ENCODE results near the gene TPRN. TPM values are rescaled to one million over a fixed set of nuclear protein-coding genes. Genes with fewer than 3 reads are reported as not detected.

The TPRN gene
- total and polyA plus RNA-seq, 2 donors (not counting 1 experiment from before 2014, with no cell fraction given) = 1.6 to 5.8 TPM

DNA sequence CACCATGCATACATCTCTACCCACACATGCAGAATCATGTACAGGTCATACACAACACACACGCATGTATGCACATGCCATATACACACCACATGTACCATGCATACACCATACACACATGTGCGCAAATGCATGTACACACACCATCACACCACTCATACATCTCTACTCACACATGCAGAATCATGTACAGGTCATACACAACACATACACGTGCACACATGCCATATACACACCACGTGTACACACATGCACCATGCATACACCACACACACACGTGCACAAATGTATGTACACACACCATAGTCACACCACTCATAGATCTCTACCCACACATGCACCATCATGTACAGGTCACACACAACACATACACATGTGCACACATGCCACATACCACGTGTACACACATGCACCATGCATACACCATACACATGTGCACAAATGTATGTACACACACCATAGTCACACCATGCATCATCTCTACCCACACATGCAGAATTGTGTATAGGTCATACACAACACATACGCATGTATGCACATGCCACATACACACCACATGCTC is 47.6 kb downstream of the TPRN start:
- Histone ChIP-seq H3K4me1 (ENCODE audit: control insufficient read depth, extremely low read depth, insufficient read depth, low read length) (no peaks in the 10 kb centered on the region), H3K4me2 (ENCODE audit: extremely low read depth, insufficient read depth, low read length) (no peak overlapping the region), H3K27ac (ENCODE audit: insufficient read depth, low read length) (no peak overlapping the region), H3K9ac (ENCODE audit: insufficient read depth, low read length) (no peak overlapping the region), H3K27me3 (ENCODE audit: control insufficient read depth, insufficient read depth, low read length) (peaks cover 5% of the 10 kb centered on the region), H3K36me3 (ENCODE audit: control insufficient read depth, insufficient read depth, low read length) (no peaks in the 10 kb centered on the region), H2AFZ (ENCODE audit: low read length) (no peak overlapping the region), H3K9me3 (ENCODE audit: control insufficient read depth, insufficient read depth, low read depth, low read length) (no peaks in the 10 kb centered on the region), H3K79me2 (ENCODE audit: control insufficient read depth, insufficient read depth, low read length) (no peaks in the 10 kb centered on the region), H4K20me1 (ENCODE audit: control insufficient read depth, extremely low read depth, insufficient read depth, low read length) (no peaks in the 10 kb centered on the region), H3K4me3 (replicated peaks in 1 of 4; ENCODE audit: control extremely low read depth in 1 of 4, insufficient read depth in 1 of 4, low read depth in 3 of 4, low read length in 4 of 4) (no peak overlapping the region)
- no peak for DNase-seq (ENCODE audit: low read depth in 2 of 2)
- TF ChIP-seq EZH2 (IDR thresholded peaks at IDR 0.05; ENCODE audit: low read length, missing control alignments) = no peak
- TF ChIP-seq, protein P1, sequence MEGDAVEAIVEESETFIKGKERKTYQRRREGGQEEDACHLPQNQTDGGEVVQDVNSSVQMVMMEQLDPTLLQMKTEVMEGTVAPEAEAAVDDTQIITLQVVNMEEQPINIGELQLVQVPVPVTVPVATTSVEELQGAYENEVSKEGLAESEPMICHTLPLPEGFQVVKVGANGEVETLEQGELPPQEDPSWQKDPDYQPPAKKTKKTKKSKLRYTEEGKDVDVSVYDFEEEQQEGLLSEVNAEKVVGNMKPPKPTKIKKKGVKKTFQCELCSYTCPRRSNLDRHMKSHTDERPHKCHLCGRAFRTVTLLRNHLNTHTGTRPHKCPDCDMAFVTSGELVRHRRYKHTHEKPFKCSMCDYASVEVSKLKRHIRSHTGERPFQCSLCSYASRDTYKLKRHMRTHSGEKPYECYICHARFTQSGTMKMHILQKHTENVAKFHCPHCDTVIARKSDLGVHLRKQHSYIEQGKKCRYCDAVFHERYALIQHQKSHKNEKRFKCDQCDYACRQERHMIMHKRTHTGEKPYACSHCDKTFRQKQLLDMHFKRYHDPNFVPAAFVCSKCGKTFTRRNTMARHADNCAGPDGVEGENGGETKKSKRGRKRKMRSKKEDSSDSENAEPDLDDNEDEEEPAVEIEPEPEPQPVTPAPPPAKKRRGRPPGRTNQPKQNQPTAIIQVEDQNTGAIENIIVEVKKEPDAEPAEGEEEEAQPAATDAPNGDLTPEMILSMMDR (conservative IDR thresholded peaks at IDR 0.05 in 1 of 2, IDR thresholded peaks at IDR 0.05 in 1 of 2; ENCODE audit: low read depth in 1 of 2, low read length in 2 of 2) = no peak

DNA sequence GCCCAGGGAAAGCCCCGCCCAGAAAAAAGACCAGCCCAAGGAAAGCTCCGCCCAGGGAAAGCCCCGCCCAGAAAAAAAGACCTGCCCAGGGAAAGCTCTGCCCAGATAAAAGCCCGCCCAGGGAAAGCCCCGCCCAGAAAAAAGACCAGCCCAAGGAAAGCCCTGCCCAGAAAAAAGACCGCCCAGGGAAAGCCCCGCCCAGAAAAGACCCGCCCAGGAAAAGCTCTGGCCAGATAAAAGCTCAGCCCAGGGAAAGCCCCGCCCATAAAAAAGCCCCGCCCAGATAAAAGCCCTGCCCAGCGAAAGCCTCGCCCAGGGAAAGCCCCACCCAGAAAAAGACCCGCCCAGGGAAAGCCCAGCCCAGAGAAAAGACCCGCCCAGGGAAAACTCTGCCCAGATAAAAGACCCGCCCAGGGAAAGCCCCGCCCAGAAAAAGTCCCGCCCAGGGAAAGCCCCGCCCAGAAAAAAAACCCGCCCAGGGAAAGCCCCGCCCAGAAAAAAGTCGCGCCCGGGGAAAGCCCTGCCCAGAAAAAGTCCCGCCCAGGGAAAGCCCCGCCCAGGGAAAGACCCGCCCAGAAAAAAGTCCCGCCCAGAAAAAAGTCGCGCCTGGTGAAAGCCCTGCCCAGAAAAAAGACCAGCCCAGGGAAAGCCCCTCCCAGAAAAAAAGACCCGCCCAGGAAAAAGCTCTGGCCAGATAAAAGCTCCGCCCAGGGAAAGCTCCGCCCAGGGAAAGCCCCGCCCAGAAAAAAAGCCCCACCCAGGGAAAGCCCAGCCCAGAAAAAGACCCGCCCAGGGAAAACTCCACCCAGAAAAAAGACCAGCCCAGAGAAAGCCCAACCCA is 49.7 kb downstream of the TPRN start:
- Histone ChIP-seq H3K4me3 (replicated peaks in 1 of 4; ENCODE audit: control extremely low read depth in 1 of 4, insufficient read depth in 1 of 4, low read depth in 3 of 4, low read length in 4 of 4) (no peak overlapping the region), H3K36me3 (ENCODE audit: control insufficient read depth, insufficient read depth, low read length) (no peaks in the 10 kb centered on the region), H2AFZ (ENCODE audit: low read length) (no peak overlapping the region), H3K4me2 (ENCODE audit: extremely low read depth, insufficient read depth, low read length) (no peak overlapping the region), H3K27me3 (ENCODE audit: control insufficient read depth, insufficient read depth, low read length) (peaks cover 2% of the 10 kb centered on the region), H4K20me1 (ENCODE audit: control insufficient read depth, extremely low read depth, insufficient read depth, low read length) (no peaks in the 10 kb centered on the region), H3K4me1 (ENCODE audit: control insufficient read depth, extremely low read depth, insufficient read depth, low read length) (no peaks in the 10 kb centered on the region), H3K9ac (ENCODE audit: insufficient read depth, low read length) (no peak overlapping the region), H3K9me3 (ENCODE audit: control insufficient read depth, insufficient read depth, low read depth, low read length) (no peaks in the 10 kb centered on the region), H3K27ac (ENCODE audit: insufficient read depth, low read length) (no peak overlapping the region), H3K79me2 (ENCODE audit: control insufficient read depth, insufficient read depth, low read length) (no peaks in the 10 kb centered on the region)
- TF ChIP-seq, protein P1 (conservative IDR thresholded peaks at IDR 0.05 in 1 of 2, IDR thresholded peaks at IDR 0.05 in 1 of 2; ENCODE audit: low read depth in 1 of 2, low read length in 2 of 2) = no peak
- no peak for TF ChIP-seq EZH2 (IDR thresholded peaks at IDR 0.05; ENCODE audit: low read length, missing control alignments)
- peak in 1 of 2 donors; percentile 36 for DNase-seq (ENCODE audit: low read depth in 2 of 2)

DNA sequence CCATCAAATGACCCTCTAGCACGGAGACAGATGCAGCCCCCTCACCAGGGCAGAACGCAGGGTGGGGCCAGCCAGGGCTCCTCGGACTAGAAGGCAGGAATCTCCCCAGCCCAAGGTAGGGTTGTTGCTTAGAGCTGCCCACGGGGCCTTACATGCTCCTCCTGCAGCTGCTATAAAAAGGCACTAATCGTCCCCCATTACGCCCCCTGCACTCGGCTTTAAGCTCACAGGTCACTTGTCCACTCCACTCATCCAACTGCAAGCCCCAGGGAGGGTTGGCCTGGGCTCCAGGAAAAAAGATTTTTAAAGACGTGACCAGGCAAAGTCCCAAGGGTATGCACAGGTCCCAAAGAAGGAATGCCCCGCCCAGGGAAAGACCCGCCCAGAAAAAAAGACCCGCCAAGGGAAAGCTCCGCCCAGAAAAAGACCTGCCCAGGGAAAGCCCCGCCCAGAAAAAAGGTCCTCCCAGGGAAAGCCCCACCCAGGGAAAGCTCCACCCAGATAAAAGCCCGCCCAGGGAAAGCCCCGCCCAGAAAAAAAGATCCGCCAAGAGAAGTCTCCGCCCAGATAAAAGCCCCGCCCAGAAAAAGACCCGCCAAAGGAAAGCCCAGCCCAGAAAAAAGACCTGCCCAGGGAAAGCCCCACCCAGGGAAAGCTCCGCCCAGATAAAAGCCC is 50.5 kb downstream of the TPRN start:
- Histone ChIP-seq H2AFZ (ENCODE audit: low read length) (no peak overlapping the region), H3K27ac (ENCODE audit: insufficient read depth, low read length) (no peak overlapping the region), H3K9ac (ENCODE audit: insufficient read depth, low read length) (no peak overlapping the region), H4K20me1 (ENCODE audit: control insufficient read depth, extremely low read depth, insufficient read depth, low read length) (no peaks in the 10 kb centered on the region), H3K9me3 (ENCODE audit: control insufficient read depth, insufficient read depth, low read depth, low read length) (no peaks in the 10 kb centered on the region), H3K4me2 (ENCODE audit: extremely low read depth, insufficient read depth, low read length) (no peak overlapping the region), H3K27me3 (ENCODE audit: control insufficient read depth, insufficient read depth, low read length) (no peaks in the 10 kb centered on the region), H3K79me2 (ENCODE audit: control insufficient read depth, insufficient read depth, low read length) (no peaks in the 10 kb centered on the region), H3K36me3 (ENCODE audit: control insufficient read depth, insufficient read depth, low read length) (no peaks in the 10 kb centered on the region), H3K4me3 (replicated peaks in 1 of 4; ENCODE audit: control extremely low read depth in 1 of 4, insufficient read depth in 1 of 4, low read depth in 3 of 4, low read length in 4 of 4) (no peak overlapping the region), H3K4me1 (ENCODE audit: control insufficient read depth, extremely low read depth, insufficient read depth, low read length) (no peaks in the 10 kb centered on the region)
- no peak for DNase-seq (ENCODE audit: low read depth in 2 of 2)
- TF ChIP-seq, protein P1 (conservative IDR thresholded peaks at IDR 0.05 in 1 of 2, IDR thresholded peaks at IDR 0.05 in 1 of 2; ENCODE audit: low read depth in 1 of 2, low read length in 2 of 2) = no peak
- TF ChIP-seq EZH2 (IDR thresholded peaks at IDR 0.05; ENCODE audit: low read length, missing control alignments) = no peak
